GM12878 (cell line): ENCODE results near the gene KAZN.

ENCODE experiments used
- DPF2 ChIP-seq: fragments of 450-650 bp; IDR thresholded peaks from 2 replicates; pipeline ENCODE4 v1.6.1; 2017; ENCODE audit warnings: mild to moderate bottlenecking
- JUNB ChIP-seq: IDR thresholded peaks from 2 replicates; pipeline ENCODE4 v1.6.1; 2016; ENCODE audit warnings: antibody characterized with exemption, mild to moderate bottlenecking
- POLR2A ChIP-seq: IDR thresholded peaks from 2 replicates; pipeline ENCODE4 v1.6.1; 2011; ENCODE audit warnings: low read depth, mild to moderate bottlenecking, low read length
- USF2 ChIP-seq: IDR thresholded peaks from 2 replicates; pipeline ENCODE4 v1.6.1; 2011; ENCODE audit warnings: low read depth, low read length, improper control_type of control experiment, borderline replicate concordance

- TF ChIP-seq DPF2 (no peak), JUNB (no peak), USF2 (no peak), POLR2A (no peak)
These were observed 415.3 kb downstream of the KAZN start for GRCh38 chr1:15013767-15014166.
